Keratinocyte (primary cell): ENCODE measurements around the gene SLC25A25.

Experiments used
- CTCF ChIP-seq, 3 experiments: IDR thresholded peaks in 1 of 3; conservative IDR thresholded peaks in 1 of 3; optimal IDR thresholded peaks in 1 of 3; 2 replicates in 2 of 3; 3 replicates in 1 of 3; pipeline versions ENCODE3 to v1.5.1; 2011; ENCODE audit warnings: low read length in 3 of 3, mild to moderate bottlenecking in 3 of 3, moderate library complexity in 2 of 3, control low read depth in 1 of 3, inconsistent platforms in 1 of 3; ENCODE audit not compliant: insufficient read depth in 2 of 3; ENCODE audit errors: extremely low read depth in 1 of 3
- EZH2 ChIP-seq: IDR thresholded peaks from one replicate; pipeline ENCODE4 v1.6.1; 2012; ENCODE audit warnings: inconsistent platforms, mild to moderate bottlenecking, low read length, moderate library complexity

- TF ChIP-seq CTCF (optimal IDR thresholded peaks at IDR 0.05 in 1 of 3, IDR thresholded peaks at IDR 0.05 in 1 of 3, conservative IDR thresholded peaks at IDR 0.05 in 1 of 3; ENCODE audit: extremely low read depth in 1 of 3, insufficient read depth in 2 of 3, low read length in 3 of 3) (no peak), EZH2 (no peak)
These were observed 47.4 kb downstream of the SLC25A25 start for GRCh38 chr9:128115187-128116103.
